ENCODE measurements around the gene NPB.

The NPB gene

DNA sequence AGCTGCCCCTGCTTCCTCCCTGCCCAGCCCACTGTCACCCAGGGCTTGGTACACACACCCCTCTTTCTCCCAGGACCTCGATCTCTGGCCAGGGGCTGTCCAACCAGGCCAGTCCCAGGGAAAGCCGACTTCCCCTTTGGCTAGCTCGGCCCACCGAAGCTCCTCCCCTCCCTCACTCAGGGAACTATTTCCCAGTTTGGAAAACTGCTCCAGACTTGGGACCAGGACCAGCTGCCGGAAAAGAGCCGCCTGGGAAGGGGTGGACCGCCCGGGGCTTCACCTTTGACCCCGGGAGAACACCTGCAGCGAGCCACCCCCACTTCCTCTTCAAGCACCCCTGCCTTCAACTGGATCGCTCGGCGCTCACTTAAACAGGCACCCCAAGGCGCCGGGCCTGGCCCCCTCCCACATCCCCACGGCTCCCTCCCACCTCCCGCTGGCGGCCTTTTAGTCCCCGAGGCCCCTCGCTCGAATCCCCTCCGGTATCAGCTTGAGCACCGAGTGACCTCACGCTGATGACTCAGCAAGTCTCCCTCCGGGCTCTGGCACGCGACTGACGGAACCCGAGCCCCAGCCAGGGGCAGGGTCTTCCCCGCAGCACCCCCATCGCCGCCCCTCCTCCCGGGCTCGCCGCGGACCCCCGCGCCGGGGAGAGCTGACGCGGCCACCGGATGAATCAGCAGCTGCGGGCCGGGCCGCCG, 24.6 kb downstream of the NPB start:
- peak; percentile 89 for DNase-seq (ENCODE audit: low read depth)

DNA sequence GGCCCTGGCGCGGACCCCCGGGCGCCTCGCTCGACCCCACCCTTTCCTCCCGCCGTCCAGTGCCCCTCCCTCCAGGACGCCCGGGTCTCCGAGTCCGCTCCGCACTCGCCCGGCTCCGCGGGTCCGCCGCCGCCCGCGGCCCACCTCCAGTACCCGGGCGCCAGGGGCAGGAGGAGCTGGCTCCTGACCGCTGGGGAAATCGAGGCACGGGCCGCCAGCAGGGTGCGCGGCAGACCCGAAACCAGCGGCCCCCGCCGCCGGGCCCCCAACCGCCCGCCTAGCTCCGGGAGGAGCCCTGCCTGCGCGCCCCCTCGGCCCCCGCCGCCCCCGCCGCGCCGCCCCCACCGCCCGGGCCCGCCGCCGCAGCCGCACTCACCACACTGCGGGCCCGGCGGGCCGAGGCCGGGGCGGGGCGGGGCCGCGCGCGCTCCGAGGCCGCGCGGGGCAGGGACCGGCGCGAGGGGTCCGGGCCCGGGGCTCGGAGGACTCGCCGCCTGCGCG, 25.2 kb downstream of the NPB start:
- DNase-seq (ENCODE audit: low read depth) = no peak

DNA sequence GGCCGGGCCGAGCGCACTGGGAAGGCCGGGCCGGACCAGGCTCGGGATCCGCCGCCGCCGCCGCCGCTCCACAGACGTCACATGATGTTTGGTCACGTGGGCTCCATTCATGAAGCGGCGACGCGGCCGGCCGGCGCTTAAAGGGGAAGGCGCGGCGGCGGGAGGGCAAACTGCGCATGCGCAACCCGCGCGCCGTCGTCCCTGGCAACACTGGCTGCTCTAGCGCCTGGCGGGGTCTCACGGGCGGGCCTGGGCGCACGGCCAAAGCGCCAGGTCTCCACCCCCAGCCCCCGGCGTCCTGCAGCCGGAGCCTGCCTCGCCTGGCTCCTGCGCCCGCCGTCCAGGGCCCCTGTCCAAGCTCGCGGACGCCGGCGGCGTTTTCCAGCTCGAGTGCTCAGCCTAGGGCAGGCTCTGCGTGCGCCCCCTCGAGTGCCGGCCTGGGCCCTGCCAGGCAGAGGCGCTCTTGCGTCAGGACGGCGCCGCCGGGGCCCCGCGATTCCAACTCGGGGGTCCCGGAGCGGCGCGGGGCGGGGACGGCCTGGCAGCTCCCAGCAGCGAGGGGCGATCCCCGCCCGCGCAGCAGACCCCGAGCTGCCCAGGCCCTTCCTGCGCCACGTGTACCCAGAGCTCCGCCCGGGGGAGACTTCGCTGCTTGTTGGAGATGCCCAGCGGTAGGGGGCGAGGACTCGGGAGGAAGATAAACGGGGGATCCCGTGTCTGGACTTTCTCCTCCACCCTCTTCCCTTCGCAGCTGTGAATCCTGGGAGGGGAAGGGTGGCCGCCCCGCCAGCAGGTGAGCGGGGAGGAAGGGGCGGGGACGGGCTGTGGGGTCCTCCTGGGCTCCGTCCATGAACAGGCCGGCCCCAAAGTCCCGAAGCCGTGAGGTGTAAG, 25.9 kb downstream of the NPB start, which contains the start of gene MAFG:
TSS of gene MAFG (minus strand) at position 83 of the 891 bp plus-strand sequence. CDS start 4,550 bp downstream, outside the sequence.
- DNase-seq (ENCODE audit: low read depth) = peak; percentile 93

DNA sequence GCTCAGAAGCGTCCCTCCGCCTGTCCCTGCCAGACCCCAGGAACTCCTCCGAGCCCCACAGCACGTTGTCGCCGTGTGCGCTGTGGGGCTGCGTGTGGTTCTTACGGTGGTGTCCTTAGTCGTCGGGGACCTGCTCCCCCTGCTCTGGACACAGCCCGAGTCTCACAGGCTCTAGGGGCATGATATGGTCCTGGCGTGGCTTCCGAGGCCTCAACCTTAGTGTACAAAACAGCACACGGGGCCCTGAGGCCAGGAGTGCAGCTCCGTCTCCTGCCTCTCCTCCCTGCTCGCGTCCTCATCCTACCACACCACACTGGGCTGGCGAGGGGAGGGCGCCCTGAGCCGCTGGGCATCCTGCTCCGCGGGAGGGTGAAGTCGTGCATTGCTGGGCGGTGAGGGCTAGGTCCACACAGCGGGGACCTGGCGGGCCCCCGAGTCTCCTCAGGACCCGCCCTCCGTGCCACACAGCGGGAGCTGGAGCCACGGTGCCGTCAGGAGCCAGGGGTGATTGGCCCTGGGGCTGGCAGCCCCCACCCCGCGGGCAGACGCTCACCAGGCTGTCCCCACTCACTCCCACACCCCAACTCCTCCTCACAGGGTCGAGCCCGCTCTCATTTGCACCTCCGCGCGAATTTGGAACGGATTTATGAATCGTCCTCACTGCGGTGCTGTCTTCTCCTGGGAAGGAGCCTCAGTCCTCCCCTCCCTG, 26.7 kb downstream of the NPB start:
- DNase-seq (ENCODE audit: low read depth) = no peak

DNA sequence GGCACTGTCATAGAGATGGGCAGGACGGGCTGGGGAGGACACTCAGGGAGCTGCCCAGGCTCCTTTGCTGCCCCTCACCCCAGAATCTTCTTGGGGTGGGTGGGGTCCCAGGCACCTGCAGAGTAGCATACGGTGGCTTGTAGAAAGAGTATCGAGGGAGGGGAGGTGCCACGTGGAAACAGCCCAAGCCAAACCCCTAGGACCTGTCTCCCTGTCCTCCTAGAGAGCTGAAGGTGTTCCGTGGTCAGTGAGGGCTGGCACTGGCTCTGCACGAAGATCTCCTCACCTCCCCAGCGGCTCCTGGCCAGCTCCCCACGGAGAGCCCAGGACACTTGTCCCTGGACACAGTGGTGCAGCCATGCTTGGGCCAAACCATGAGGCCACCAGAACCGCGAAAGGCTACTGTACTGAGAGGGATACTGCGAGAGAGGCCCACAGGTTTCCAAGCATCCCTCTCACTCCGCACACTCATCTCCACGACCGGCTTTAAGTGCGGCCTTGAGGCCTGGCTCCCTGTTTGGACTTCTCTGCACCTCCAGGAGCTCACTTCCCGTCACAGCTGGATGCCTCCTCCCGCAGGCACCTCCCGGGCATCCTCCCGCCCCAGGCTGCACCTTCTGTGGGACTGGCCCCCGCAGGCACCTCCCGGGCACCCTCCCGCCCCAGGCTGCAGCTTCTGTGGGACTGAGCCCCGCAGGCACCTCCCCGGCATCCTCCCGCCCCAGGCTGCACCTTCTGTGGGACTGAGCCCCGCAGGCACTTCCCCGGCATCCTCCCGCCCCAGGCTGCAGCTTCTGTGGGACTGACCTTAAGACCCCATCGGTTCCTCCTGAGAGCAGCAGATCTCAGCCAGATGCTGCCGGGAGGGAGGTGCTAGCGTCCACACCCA, 27.5 kb downstream of the NPB start:
- no peak for DNase-seq (ENCODE audit: low read depth)

GRCh38 chr17:81930142-81931125, 28.4 kb downstream of the NPB start:
- no peak for DNase-seq (ENCODE audit: low read depth)

GRCh38 chr17:81931189-81931556, 29.1 kb downstream of the NPB start:
- no peak for DNase-seq (ENCODE audit: low read depth)

DNA sequence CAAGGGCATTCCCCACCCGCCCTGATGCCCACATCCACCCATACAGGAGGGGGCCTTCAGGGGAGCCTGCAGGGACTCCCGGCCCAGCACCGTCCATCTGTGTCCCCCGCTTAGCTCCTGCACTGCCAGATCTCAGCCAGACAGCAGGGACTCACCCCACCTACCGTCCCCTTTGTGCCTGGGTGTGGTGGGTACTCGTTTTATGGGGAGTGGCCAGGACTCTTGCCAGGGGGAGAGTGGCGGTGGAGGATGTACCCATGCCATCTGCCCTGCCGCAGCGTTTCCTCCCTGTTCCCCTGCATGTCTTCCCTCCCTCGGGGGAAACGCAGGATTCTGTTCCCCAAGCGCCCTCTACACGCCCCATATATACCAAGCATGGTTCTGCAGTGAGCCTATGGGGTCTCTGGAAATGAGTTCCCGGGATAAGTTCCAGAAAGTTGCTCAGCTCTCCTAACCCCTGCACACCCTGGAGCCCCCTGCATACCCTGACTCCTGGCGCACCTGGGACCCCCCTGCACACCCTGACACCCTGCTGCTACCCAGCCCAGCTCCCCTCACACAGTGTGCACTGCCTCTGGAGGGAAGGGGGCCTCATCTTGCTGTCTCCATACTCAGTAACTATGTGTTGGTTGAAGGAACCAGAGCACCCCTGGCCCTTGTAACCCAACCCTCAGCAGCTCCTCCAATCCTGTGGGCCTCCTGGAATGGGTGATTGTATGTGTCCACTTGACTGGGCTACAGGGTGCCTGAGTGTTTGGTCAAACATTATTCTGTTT, 29.7 kb downstream of the NPB start:
- no peak for DNase-seq (ENCODE audit: low read depth)

DNA sequence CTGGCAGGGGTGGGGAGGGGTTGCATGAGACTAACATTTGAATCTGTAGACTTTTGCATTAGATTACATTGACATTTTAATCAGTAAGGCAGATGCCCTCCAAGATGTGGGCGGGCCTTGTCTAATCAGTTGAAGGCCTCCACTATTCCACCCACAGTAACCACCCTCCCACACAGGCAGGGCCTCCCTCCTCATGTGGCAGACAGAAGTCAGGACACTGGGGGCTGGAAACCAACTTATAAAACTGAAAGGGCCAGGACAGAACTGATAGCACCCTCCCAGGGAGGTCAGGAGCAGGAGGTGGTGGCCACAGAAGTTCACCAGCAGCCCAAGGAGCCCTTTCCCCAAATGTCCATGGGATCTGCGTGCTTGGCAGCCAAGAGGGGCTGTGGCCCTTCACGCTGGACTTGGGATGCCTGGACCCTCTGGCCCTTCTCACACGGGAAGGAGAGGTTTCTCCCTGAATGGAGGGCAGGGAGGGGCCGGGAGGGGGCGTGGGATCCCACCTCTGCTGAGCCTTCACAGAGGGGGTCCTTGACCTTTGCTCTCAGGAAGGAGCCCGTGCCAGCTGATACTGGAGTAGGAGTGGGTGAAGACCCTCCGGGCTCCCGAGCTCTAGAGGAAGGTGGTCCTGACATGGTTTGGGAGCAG, 30.4 kb downstream of the NPB start:
- no peak for DNase-seq (ENCODE audit: low read depth)

GRCh38 chr17:81933178-81933699, 31.2 kb downstream of the NPB start:
- DNase-seq (ENCODE audit: low read depth) = no peak

DNA sequence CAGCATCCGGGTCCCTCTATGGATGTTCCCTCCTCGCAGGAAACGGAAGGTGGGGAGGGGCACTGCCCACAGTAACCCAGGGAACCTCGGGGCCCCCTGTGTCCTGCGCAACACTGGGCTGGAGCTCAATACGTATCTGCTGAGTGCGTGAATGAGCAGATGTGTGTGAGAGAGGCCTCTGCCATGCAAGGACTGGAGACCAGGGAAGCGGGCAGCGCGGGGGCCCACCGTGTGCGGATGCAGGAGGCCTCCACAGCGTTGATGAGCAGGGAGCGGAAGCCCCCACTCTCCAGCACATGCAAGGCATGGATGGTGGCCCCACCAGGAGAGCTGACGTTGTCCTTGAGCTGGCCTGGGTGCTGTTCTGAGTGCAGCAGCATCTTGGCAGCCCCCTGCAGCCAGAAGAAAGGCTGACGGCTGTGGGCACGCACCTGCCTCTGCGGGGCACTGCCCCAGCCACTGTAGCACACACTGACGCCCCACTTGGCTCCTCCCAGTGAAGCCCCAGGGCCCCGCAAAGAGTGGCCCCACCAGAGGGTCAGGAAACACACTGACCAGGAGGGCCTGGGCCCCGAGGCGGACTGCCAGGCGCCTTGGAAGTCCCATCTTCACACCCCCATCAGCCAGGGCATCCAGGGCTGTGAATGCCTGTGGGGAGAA, 32.2 kb downstream of the NPB start:
- DNase-seq (ENCODE audit: low read depth) = no peak

DNA sequence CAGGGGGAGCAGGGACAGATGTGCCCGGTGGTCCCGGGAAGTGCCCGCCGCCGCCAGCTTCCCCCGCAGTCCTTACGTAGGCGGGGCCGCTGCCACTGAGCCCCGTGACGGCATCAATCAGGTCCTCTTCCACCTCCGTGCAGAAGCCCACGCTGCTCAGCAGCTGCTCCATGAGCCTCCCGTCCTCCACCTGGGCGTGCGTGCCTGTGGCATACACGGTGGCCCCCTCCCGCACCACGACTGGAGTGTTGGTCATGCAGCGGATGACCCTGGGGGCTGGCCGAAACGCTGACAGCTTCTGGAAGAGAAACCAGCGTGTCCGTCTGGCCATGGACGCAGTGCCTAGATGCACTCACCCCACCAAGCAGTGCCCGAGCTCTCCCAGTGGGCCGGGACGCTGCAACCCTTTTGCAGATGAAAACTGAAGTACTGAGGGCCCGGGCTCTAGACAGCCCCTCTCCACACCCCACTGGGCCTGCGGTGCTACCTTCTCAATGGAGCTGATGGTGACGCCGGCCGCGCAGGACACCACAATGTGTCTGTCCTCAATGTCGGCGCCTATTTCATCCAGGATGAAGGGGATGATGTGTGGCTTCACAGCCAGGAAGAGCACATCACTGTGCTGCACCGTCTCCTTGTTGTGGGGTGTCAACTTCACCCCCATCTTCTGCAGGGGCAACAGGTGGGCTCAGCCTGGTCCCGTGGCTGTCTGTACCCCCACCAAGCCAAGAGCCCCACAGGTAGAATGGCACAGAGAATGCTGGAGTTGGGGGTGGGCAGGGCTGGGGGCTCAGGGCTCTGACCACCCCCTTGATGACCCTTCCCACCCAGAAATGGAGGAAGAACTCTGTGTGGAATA, 33.0 kb downstream of the NPB start:
- no peak for DNase-seq (ENCODE audit: low read depth)

DNA sequence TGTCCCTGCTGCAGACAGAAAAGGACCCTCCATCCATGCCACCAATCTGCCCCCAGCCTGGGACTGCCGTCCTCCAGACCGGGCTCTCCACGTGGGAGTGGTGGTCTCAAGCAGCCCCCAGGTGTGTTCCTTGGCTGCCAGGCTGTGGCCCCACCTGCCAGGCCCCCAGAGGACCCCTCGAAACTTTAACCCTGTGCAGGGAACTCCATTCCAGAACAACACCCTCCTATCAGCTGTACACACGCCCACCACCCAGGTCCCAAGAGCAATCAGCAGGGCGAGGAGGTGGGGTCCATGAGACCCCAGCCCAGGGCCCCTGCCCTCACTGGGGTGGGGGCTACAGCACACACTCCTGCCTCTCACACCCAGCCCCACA, 33.7 kb downstream of the NPB start:
- DNase-seq (ENCODE audit: low read depth) = no peak

GRCh38 chr17:81939218-81939617, 37.2 kb downstream of the NPB start:
- no peak for DNase-seq (ENCODE audit: low read depth)

DNA sequence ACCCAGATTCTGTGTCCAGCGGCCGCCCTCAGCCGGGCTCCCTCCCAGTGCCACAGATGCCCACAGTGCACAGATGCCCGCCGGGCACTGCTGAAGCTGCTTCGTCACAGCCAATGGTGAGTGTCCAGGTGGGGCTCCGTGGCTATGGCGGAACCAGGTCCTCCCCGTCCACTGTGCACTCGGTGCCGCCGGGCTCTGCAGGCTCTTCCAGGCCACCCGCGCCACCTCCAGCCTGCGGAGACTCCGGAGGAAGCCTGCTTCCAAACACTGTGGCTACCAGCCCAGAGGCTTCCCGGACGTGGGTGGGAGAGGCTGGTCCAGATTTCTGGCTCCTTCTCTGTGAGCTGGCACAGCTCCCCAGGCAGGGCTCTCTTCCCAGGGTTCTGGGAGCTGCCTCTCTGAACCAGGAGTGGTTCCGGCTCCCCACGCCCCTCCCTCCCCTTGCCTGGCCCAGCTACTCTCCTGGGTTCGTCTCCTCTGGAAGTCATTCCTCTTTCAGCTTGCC, 37.9 kb downstream of the NPB start:
- peak; percentile 52 for DNase-seq (ENCODE audit: low read depth)

DNA sequence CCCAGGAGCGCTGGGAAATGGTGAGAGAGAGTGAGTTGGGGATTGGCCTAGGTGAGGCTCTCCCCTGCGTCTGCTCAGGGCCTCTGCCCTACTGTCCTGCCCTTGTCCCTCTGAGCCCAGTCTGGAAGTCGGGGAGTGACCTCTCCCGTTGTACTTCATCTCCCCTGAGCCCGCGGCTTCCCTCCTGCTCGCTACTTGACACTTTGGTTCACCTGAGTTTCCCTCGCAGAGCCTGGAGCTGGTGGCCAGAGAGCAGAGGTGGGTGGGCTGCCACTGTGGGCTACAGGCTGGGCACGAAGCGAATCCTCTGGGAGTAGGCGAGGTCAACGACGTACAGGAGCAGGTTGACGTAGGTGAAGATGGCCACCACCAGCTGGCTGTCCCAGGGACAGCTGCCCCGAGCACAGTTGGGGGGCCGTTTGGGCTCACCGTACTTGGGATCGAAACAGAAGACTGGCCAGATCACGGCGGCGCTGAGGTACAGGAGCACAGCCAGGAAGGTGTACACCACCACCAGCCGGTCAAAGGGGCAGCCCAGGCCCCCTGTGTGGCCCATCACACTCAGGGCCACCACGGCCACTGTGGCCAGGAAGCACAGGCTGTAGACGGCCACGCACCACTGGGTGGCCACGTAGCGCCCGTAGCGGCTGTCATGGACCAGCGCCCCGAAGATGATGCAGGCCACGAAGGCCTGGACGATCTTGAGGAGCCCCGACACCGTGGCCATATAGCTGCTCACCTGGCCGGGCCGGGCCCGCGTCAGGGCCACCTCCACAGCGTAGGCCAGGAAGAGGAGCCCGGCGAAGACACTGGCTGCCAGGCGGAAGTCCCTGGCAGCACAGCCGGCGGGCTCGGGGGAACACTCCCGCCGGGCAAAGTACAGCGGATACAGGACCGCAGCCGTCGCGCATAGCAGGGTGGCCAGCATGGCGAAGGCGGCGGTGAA, 38.8 kb downstream of the NPB start:
- DNase-seq (ENCODE audit: low read depth) = no peak

All from fibroblast of gingiva (primary cell).